AG04449 (cell line): ENCODE data around the gene OR6K6.

Experiments used
- CTCF ChIA-PET: fragments of 350-600 bp; formaldehyde crosslinking; extraction: SDS; loops from one replicate; lab custom pipeline; 2021; ENCODE audit warnings: antibody characterized with exemption; lab: Yijun Ruan, JAX
- POLR2A ChIA-PET: fragments of 400-600, 350-600 bp; formaldehyde crosslinking; extraction: SDS; loops from one replicate; lab custom pipeline; 2020; ENCODE audit warnings: antibody characterized with exemption, inconsistent platforms; lab: Yijun Ruan, JAX
- DNase-seq: peaks from one replicate; pipeline ENCODE4 v3.0.0-alpha.2; 2010; ENCODE audit warnings: low read depth, low spot score
- H3K4me3 ChIP-seq: 2 replicates; pipeline ENCODE4 v1.5.1; 2011; ENCODE audit warnings: low read depth, mild to moderate bottlenecking, control low read depth, low read length
- CTCF ChIP-seq: IDR thresholded peaks from one replicate; pipeline ENCODE4 v1.5.1; 2011; ENCODE audit warnings: mild to moderate bottlenecking, moderate library complexity, low read length, control low read depth, inconsistent platforms; ENCODE audit not compliant: insufficient read depth; ENCODE audit errors: missing control alignments

The OR6K6 gene

GRCh38 chr1:158794247-158794646, 39.7 kb downstream of the OR6K6 start:
- H3K4me3 ChIP-seq = no peak overlapping the region
- ChIA-PET POLR2A (no interaction called here), CTCF (no interaction called here)
- no peak for TF ChIP-seq CTCF
- DNase-seq = no peak

- POLR2A ChIA-PET = no interaction called here
- no peak for DNase-seq
- CTCF ChIA-PET = no interaction called here
- H3K4me3 ChIP-seq = no peak overlapping the region
- no peak for TF ChIP-seq CTCF
Measured at GRCh38 chr1:158798531-158798930, 44.0 kb downstream of the OR6K6 start.

GRCh38 chr1:158799689-158800088, 45.2 kb downstream of the OR6K6 start:
- ChIA-PET POLR2A (no interaction called here), CTCF (no interaction called here)
- no peak for DNase-seq
- H3K4me3 ChIP-seq = no peak overlapping the region
- TF ChIP-seq CTCF = no peak

GRCh38 chr1:158800526-158800925, 46.0 kb downstream of the OR6K6 start:
- no peak for TF ChIP-seq CTCF
- ChIA-PET CTCF (no interaction called here), POLR2A (no interaction called here)

GRCh38 chr1:158801396-158801795, 46.9 kb downstream of the OR6K6 start:
- ChIA-PET POLR2A (no interaction called here), CTCF (no interaction called here)
- no peak for TF ChIP-seq CTCF
- no peak overlapping the region for H3K4me3 ChIP-seq
- no peak for DNase-seq

More at GRCh38 chr1:158800526-158800925, 46.0 kb downstream of the OR6K6 start:
- H3K4me3 ChIP-seq = no peak overlapping the region
- DNase-seq = no peak

- no peak for TF ChIP-seq CTCF
- POLR2A ChIA-PET = no interaction called here
- no peak overlapping the region for H3K4me3 ChIP-seq
- no peak for DNase-seq
- CTCF ChIA-PET = no interaction called here
Measured at GRCh38 chr1:158803678-158804077, 49.2 kb downstream of the OR6K6 start.
